ENCODE results near the gene SMCO2. TPM values are rescaled to one million over a fixed set of nuclear protein-coding genes. Genes with fewer than 3 reads are reported as not detected.

SMCO2 gene
- total and polyA plus RNA-seq, 2 experiments from 2014 or later = not detected

- no peaks in the 10 kb centered on the region for H3K79me2 ChIP-seq
- peaks cover 4% of the 10 kb centered on the region for H3K9me3 ChIP-seq (ENCODE audit: low read depth)
- H3K4me3 ChIP-seq = no peak overlapping the region
- TF ChIP-seq CTCF (IDR thresholded peaks at IDR 0.05; ENCODE audit: poor library complexity) (no peak), EZH2phosphoT487 (IDR thresholded peaks at IDR 0.05; ENCODE audit: low read depth, severe bottlenecking, unreplicated experiment) (no peak), EZH2 (IDR thresholded peaks at IDR 0.05; ENCODE audit: borderline replicate concordance) (no peak)
- no peak overlapping the region for H3K4me2 ChIP-seq
- H3K27me3 ChIP-seq = no peaks in the 10 kb centered on the region
- no peak overlapping the region for H3K27ac ChIP-seq
- WGBS (ENCODE audit: low lambda C conversion rate, missing lambda C conversion rate) = 75% methylated on average over 2 of the region's 2 CpGs
- peaks cover 4% of the 10 kb centered on the region for H3K4me1 ChIP-seq (ENCODE audit: insufficient read depth)
- DNase-seq (ENCODE audit: low spot score) = no peak
- no peaks in the 10 kb centered on the region for H3K9me2 ChIP-seq (replicated peaks; ENCODE audit: insufficient read depth)
- H2AFZ ChIP-seq = no peak overlapping the region
- no peaks in the 10 kb centered on the region for H4K20me1 ChIP-seq (ENCODE audit: insufficient read depth, poor library complexity, severe bottlenecking)
- no peaks in the 10 kb centered on the region for H3K36me3 ChIP-seq (replicated peaks; ENCODE audit: insufficient read depth, low read depth)
Measured at GRCh38 chr12:27437839-27438238, 8.7 kb upstream of the SMCO2 start.

- no peak overlapping the region for H3K4me3 ChIP-seq
- H4K20me1 ChIP-seq (ENCODE audit: insufficient read depth, poor library complexity, severe bottlenecking) = no peaks in the 10 kb centered on the region
- no peaks in the 10 kb centered on the region for H3K79me2 ChIP-seq
- H3K27ac ChIP-seq = no peak overlapping the region
- no peaks in the 10 kb centered on the region for H3K9me3 ChIP-seq (ENCODE audit: low read depth)
- DNase-seq (ENCODE audit: low spot score) = no peak
- WGBS (ENCODE audit: low lambda C conversion rate, missing lambda C conversion rate) = 82% methylated on average over 8 of the region's 8 CpGs
- no peak overlapping the region for H2AFZ ChIP-seq
- no peak overlapping the region for H3K4me2 ChIP-seq
- H3K9me2 ChIP-seq (replicated peaks; ENCODE audit: insufficient read depth) = no peaks in the 10 kb centered on the region
- H3K27me3 ChIP-seq = no peaks in the 10 kb centered on the region
- no peaks in the 10 kb centered on the region for H3K36me3 ChIP-seq (replicated peaks; ENCODE audit: insufficient read depth, low read depth)
- TF ChIP-seq EZH2phosphoT487 (IDR thresholded peaks at IDR 0.05; ENCODE audit: low read depth, severe bottlenecking, unreplicated experiment) = no peak
- no peak for TF ChIP-seq EZH2 (IDR thresholded peaks at IDR 0.05; ENCODE audit: borderline replicate concordance)
- no peak for TF ChIP-seq CTCF (IDR thresholded peaks at IDR 0.05; ENCODE audit: poor library complexity)
- H3K4me1 ChIP-seq (ENCODE audit: insufficient read depth) = no peaks in the 10 kb centered on the region
Measured at GRCh38 chr12:27447761-27448160, 1.2 kb downstream of the SMCO2 start.

- Histone ChIP-seq H3K9me2 (replicated peaks; ENCODE audit: insufficient read depth) (no peaks in the 10 kb centered on the region), H3K36me3 (replicated peaks; ENCODE audit: insufficient read depth, low read depth) (no peaks in the 10 kb centered on the region), H3K27ac (no peak overlapping the region), H3K4me3 (no peak overlapping the region), H3K9me3 (ENCODE audit: low read depth) (no peaks in the 10 kb centered on the region), H4K20me1 (ENCODE audit: insufficient read depth, poor library complexity, severe bottlenecking) (no peaks in the 10 kb centered on the region), H3K4me2 (no peak overlapping the region), H3K79me2 (no peaks in the 10 kb centered on the region), H3K27me3 (no peaks in the 10 kb centered on the region), H3K4me1 (ENCODE audit: insufficient read depth) (no peaks in the 10 kb centered on the region), H2AFZ (no peak overlapping the region)
- TF ChIP-seq CTCF (IDR thresholded peaks at IDR 0.05; ENCODE audit: poor library complexity) (no peak), EZH2phosphoT487 (IDR thresholded peaks at IDR 0.05; ENCODE audit: low read depth, severe bottlenecking, unreplicated experiment) (no peak), EZH2 (IDR thresholded peaks at IDR 0.05; ENCODE audit: borderline replicate concordance) (no peak)
- 63% methylated on average over 6 of the region's 6 CpGs for WGBS (ENCODE audit: low lambda C conversion rate, missing lambda C conversion rate)
- no peak for DNase-seq (ENCODE audit: low spot score)
Measured at GRCh38 chr12:27449026-27449425, 2.5 kb downstream of the SMCO2 start.
